Mesodermal cell (in vitro differentiated cells): ENCODE data around the gene OLFM2.
"Not testable (repeated sequence)": the region's sequence is repeated elsewhere in the genome, so short reads cannot be mapped to it uniquely, and the experiment has no call there.

Source experiments
- H3K27ac ChIP-seq: 2 replicates; pipeline ENCODE4 v1.7.0; 2013; ENCODE audit warnings: mild to moderate bottlenecking, low read depth, low read length, moderate library complexity; ENCODE audit not compliant: severe bottlenecking
- H3K36me3 ChIP-seq: 2 replicates; pipeline ENCODE4 v1.7.1; 2013; ENCODE audit warnings: mild to moderate bottlenecking, low read length, moderate library complexity; ENCODE audit not compliant: control insufficient read depth, insufficient read depth
- H3K4me1 ChIP-seq: one replicate; pipeline ENCODE4 v1.7.1; 2013; ENCODE audit warnings: mild to moderate bottlenecking, low read length; ENCODE audit not compliant: insufficient read depth, control insufficient read depth, poor library complexity, severe bottlenecking
- H3K4me3 ChIP-seq: 2 replicates; pipeline ENCODE4 v1.7.0; 2013; ENCODE audit warnings: low read length, control low read depth, mild to moderate bottlenecking; ENCODE audit not compliant: insufficient read depth, poor library complexity, severe bottlenecking; ENCODE audit errors: extremely low read depth
- H3K9me3 ChIP-seq: 2 replicates; pipeline ENCODE4 v1.7.1; 2013; ENCODE audit warnings: mild to moderate bottlenecking, low read length, moderate library complexity; ENCODE audit not compliant: control insufficient read depth
- WGBS, 2 experiments: methylation state at CpG; one replicate each; pipeline ENCODE4 v1.1.5; 2013; ENCODE audit warnings: missing lambda C conversion rate in 2 of 2; ENCODE audit not compliant: insufficient coverage in 2 of 2; 5-methylcytosine and 5-hydroxymethylcytosine counted together

Gene OLFM2

GRCh38 chr19:9922782-9923379, 13.4 kb downstream of the OLFM2 start:
- H3K36me3 ChIP-seq, H3K9me3 ChIP-seq, H3K4me3 ChIP-seq, H3K27ac ChIP-seq, H3K4me1 ChIP-seq: not testable (repeated sequence)
- WGBS, 2 experiments: 94% methylated on average over 3 of the region's 5 CpGs

GRCh38 chr19:9917321-9917720, 19.0 kb downstream of the OLFM2 start:
- H3K4me3 ChIP-seq: no peak overlapping the region
- no peak overlapping the region for H3K27ac ChIP-seq
- peaks cover 4% of the 10 kb centered on the region for H3K4me1 ChIP-seq
- WGBS, 2 experiments: 11 to 29% methylated on average over 1 of the region's 3 CpGs
- no peaks in the 10 kb centered on the region for H3K36me3 ChIP-seq
- no peaks in the 10 kb centered on the region for H3K9me3 ChIP-seq

GRCh38 chr19:9916719-9917118, 19.6 kb downstream of the OLFM2 start:
- Histone ChIP-seq H3K4me1 (peaks cover 5% of the 10 kb centered on the region), H3K27ac (no peak overlapping the region), H3K9me3 (no peaks in the 10 kb centered on the region), H3K36me3 (no peaks in the 10 kb centered on the region), H3K4me3 (no peak overlapping the region)
- 62 to 70% methylated on average over 6 of the region's 6 CpGs for WGBS, 2 experiments

GRCh38 chr19:9914315-9915207, 21.8 kb downstream of the OLFM2 start:
- Histone ChIP-seq H3K4me3 (peak overlapping the region; percentile 59), H3K36me3 (no peaks in the 10 kb centered on the region), H3K4me1 (peaks cover 8% of the 10 kb centered on the region), H3K9me3 (no peaks in the 10 kb centered on the region), H3K27ac (peak overlapping the region; percentile 81)
- 2 to 3% methylated on average over 34 to 50 of the region's 65 CpGs for WGBS, 2 experiments

GRCh38 chr19:9914001-9914314, 22.4 kb downstream of the OLFM2 start:
- Histone ChIP-seq H3K27ac (peak overlapping the region; percentile 81), H3K4me1 (peaks cover 8% of the 10 kb centered on the region), H3K36me3 (no peaks in the 10 kb centered on the region), H3K9me3 (no peaks in the 10 kb centered on the region), H3K4me3 (peak overlapping the region; percentile 59)
- 0 to 1% methylated on average over 4 to 15 of the region's 27 CpGs for WGBS, 2 experiments

- Histone ChIP-seq H3K36me3 (no peaks in the 10 kb centered on the region), H3K4me1 (peaks cover 8% of the 10 kb centered on the region), H3K27ac (no peak overlapping the region), H3K9me3 (no peaks in the 10 kb centered on the region), H3K4me3 (peak overlapping the region; percentile 59)
- WGBS, 2 experiments: 1 to 2% methylated on average over 21 to 32 of the region's 95 CpGs
Measured at GRCh38 chr19:9913237-9914000, 22.9 kb downstream of the OLFM2 start.

GRCh38 chr19:9912551-9913236, 23.6 kb downstream of the OLFM2 start:
- Histone ChIP-seq H3K4me3 (peak overlapping the region; percentile 59), H3K27ac (no peak overlapping the region), H3K4me1 (peaks cover 8% of the 10 kb centered on the region), H3K9me3 (no peaks in the 10 kb centered on the region), H3K36me3 (no peaks in the 10 kb centered on the region)
- WGBS, 2 experiments: 22 to 24% methylated on average over 21 to 23 of the region's 24 CpGs

GRCh38 chr19:9911524-9912185, 24.7 kb downstream of the OLFM2 start:
- Histone ChIP-seq H3K4me1 (peaks cover 8% of the 10 kb centered on the region), H3K27ac (no peak overlapping the region), H3K9me3 (no peaks in the 10 kb centered on the region), H3K4me3 (no peak overlapping the region), H3K36me3 (no peaks in the 10 kb centered on the region)
- 90% methylated on average over 5 to 6 of the region's 6 CpGs for WGBS, 2 experiments

- Histone ChIP-seq H3K9me3 (no peaks in the 10 kb centered on the region), H3K27ac (no peak overlapping the region), H3K36me3 (no peaks in the 10 kb centered on the region), H3K4me3 (no peak overlapping the region), H3K4me1 (peaks cover 8% of the 10 kb centered on the region)
- 100% methylated on average over 1 of the region's 1 CpG for WGBS, 2 experiments
Measured at GRCh38 chr19:9910625-9911024, 25.7 kb downstream of the OLFM2 start.

GRCh38 chr19:9909251-9909650, 27.1 kb downstream of the OLFM2 start:
- WGBS, 2 experiments: 88 to 92% methylated on average over 8 to 9 of the region's 10 CpGs
- H3K27ac ChIP-seq: no peak overlapping the region
- no peak overlapping the region for H3K4me3 ChIP-seq
- no peaks in the 10 kb centered on the region for H3K9me3 ChIP-seq
- no peaks in the 10 kb centered on the region for H3K36me3 ChIP-seq
- peaks cover 7% of the 10 kb centered on the region for H3K4me1 ChIP-seq
